Gastrocnemius medialis (tissue), 4 donors: ENCODE data around the gene PLEKHG4B.
"Not testable (repeated sequence)": the region's sequence is repeated elsewhere in the genome, so short reads cannot be mapped to it uniquely, and the experiment has no call there.

Source experiments
- CTCF ChIP-seq, 5 experiments: fragments of 450-650 bp in 3 of 5; fragments of 200-600 bp in 2 of 5; sonication (generic) in 2 of 5; IDR thresholded peaks in 4 of 5; conservative IDR thresholded peaks in 1 of 5; 1 replicate in 4 of 5; 2 replicates in 1 of 5; pipeline ENCODE4 v1.5.1; 2016 to 2019; ENCODE audit warnings: antibody characterized with exemption in 5 of 5, mild to moderate bottlenecking in 3 of 5, moderate library complexity in 3 of 5
- POLR2A ChIP-seq, 2 donors: fragments of 450-650 bp; IDR thresholded peaks; one replicate each; pipeline ENCODE4 v1.6.1; 2017; ENCODE audit warnings: antibody characterized with exemption in 2 of 2, mild to moderate bottlenecking in 2 of 2, moderate library complexity in 2 of 2

- not testable (repeated sequence) for TF ChIP-seq CTCF (IDR thresholded peaks at IDR 0.05 in 4 of 5, conservative IDR thresholded peaks at IDR 0.05 in 1 of 5); POLR2A (IDR thresholded peaks at IDR 0.05)
Observed at GRCh38 chr5:72316-73180, 19.4 kb upstream of the PLEKHG4B start.
